Keratinocyte (primary cell): Measurements from ENCODE around the gene FREM2.

ENCODE experiments used
- EZH2 ChIP-seq: IDR thresholded peaks from one replicate; pipeline ENCODE4 v1.6.1; 2012; ENCODE audit warnings: inconsistent platforms, mild to moderate bottlenecking, low read length, moderate library complexity
- TF ChIP-seq, protein P1 (sequence below), 3 experiments: IDR thresholded peaks in 1 of 3; conservative IDR thresholded peaks in 1 of 3; optimal IDR thresholded peaks in 1 of 3; 2 replicates in 2 of 3; 3 replicates in 1 of 3; pipeline versions ENCODE3 to v1.5.1; 2011; ENCODE audit warnings: low read length in 3 of 3, mild to moderate bottlenecking in 3 of 3, moderate library complexity in 2 of 3, control low read depth in 1 of 3, inconsistent platforms in 1 of 3; ENCODE audit not compliant: insufficient read depth in 2 of 3; ENCODE audit errors: extremely low read depth in 1 of 3

- TF ChIP-seq, protein P1, sequence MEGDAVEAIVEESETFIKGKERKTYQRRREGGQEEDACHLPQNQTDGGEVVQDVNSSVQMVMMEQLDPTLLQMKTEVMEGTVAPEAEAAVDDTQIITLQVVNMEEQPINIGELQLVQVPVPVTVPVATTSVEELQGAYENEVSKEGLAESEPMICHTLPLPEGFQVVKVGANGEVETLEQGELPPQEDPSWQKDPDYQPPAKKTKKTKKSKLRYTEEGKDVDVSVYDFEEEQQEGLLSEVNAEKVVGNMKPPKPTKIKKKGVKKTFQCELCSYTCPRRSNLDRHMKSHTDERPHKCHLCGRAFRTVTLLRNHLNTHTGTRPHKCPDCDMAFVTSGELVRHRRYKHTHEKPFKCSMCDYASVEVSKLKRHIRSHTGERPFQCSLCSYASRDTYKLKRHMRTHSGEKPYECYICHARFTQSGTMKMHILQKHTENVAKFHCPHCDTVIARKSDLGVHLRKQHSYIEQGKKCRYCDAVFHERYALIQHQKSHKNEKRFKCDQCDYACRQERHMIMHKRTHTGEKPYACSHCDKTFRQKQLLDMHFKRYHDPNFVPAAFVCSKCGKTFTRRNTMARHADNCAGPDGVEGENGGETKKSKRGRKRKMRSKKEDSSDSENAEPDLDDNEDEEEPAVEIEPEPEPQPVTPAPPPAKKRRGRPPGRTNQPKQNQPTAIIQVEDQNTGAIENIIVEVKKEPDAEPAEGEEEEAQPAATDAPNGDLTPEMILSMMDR (optimal IDR thresholded peaks at IDR 0.05 in 1 of 3, IDR thresholded peaks at IDR 0.05 in 1 of 3, conservative IDR thresholded peaks at IDR 0.05 in 1 of 3; ENCODE audit: extremely low read depth in 1 of 3, insufficient read depth in 2 of 3, low read length in 3 of 3) = no peak
- TF ChIP-seq EZH2 = no peak
These were observed 143.7 kb downstream of the FREM2 start for GRCh38 chr13:38830442-38831045.
